ENCODE data around the gene ADH5.
"Not testable (repeated sequence)": the region's sequence is repeated elsewhere in the genome, so short reads cannot be mapped to it uniquely, and the experiment has no call there.

The ADH5 gene

GRCh38 chr4:99088481-99089365, at the start of gene ADH5:
TSS of gene ADH5 (minus strand) at chr4:99088788. CDS start at chr4:99088700, 88 bp downstream.
- peak; percentile 84 to 89 for DNase-seq

- no peak for DNase-seq
These were observed 47.7 kb upstream of the ADH5 start for GRCh38 chr4:99136329-99136728.

- DNase-seq, result no peak
These were observed 47.1 kb upstream of the ADH5 start for GRCh38 chr4:99135541-99136162.

- DNase-seq, result no peak
These were observed 46.0 kb upstream of the ADH5 start for GRCh38 chr4:99134586-99134985.

- DNase-seq, result no peak
These were observed 42.8 kb upstream of the ADH5 start for GRCh38 chr4:99131378-99131777.

GRCh38 chr4:99126376-99126775, 37.8 kb upstream of the ADH5 start:
- no peak for DNase-seq

GRCh38 chr4:99121008-99121407, 32.4 kb upstream of the ADH5 start:
- DNase-seq, result no peak

GRCh38 chr4:99120501-99120900, 31.9 kb upstream of the ADH5 start:
- no peak for DNase-seq

- DNase-seq, result peak in 1 of 2 donors; percentile 18
These were observed 29.5 kb upstream of the ADH5 start for GRCh38 chr4:99117876-99118693.

- not testable (repeated sequence) for DNase-seq
These were observed 28.7 kb upstream of the ADH5 start for GRCh38 chr4:99117122-99117841.

- DNase-seq, result not testable (repeated sequence)
These were observed 20.7 kb upstream of the ADH5 start for GRCh38 chr4:99109286-99109685.

- DNase-seq, result no peak
These were observed 15.6 kb upstream of the ADH5 start for GRCh38 chr4:99104153-99104552.

- no peak for DNase-seq
These were observed 14.6 kb upstream of the ADH5 start for GRCh38 chr4:99103166-99103565.

- DNase-seq, result no peak
These were observed 14.0 kb upstream of the ADH5 start for GRCh38 chr4:99102634-99103033.

GRCh38 chr4:99100876-99101275, 12.3 kb upstream of the ADH5 start:
- no peak for DNase-seq

- not testable (repeated sequence) for DNase-seq
These were observed 11.2 kb upstream of the ADH5 start for GRCh38 chr4:99099814-99100213.

- DNase-seq, result no peak
These were observed 10.7 kb upstream of the ADH5 start for GRCh38 chr4:99099311-99099710.

GRCh38 chr4:99091841-99092240, 3.3 kb upstream of the ADH5 start:
- not testable (repeated sequence) for DNase-seq

- DNase-seq, result no peak
These were observed 2.6 kb upstream of the ADH5 start for GRCh38 chr4:99091216-99091575.

- no peak for DNase-seq
These were observed 2.1 kb upstream of the ADH5 start for GRCh38 chr4:99090481-99091215.

- DNase-seq, result peak in 1 of 2 donors; percentile 26
These were observed 552 bp downstream of the ADH5 start for GRCh38 chr4:99088023-99088449.

- DNase-seq, result no peak
These were observed 4.0 kb downstream of the ADH5 start for GRCh38 chr4:99084595-99084994.
